T-helper 9 cell (primary cell): ENCODE data around the gene ENOX1.

ENCODE experiments used
- DNase-seq: peaks from one replicate; pipeline ENCODE4 v3.0.0-alpha.2; 2020

ENOX1 gene

DNA sequence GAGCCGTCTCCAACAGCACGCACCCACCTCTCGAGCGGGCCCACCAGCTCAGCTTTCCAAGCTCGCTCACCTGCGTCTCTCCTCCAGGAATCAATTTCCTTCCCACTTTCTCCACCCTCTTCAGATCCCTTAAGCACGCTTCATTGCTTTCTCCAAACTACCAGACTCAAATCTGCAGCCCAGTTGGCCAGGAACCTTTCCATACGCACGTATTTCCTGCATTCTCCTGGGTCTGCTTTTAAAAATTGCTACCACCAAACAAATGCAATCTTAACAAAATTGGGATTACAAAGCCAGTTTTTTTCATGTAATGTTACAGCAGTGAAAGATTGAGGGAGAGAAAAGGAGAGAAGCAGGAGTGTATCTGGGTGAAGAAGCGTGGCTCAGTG is 1.5 kb downstream of the ENOX1 start:
- DNase-seq = no peak

DNA sequence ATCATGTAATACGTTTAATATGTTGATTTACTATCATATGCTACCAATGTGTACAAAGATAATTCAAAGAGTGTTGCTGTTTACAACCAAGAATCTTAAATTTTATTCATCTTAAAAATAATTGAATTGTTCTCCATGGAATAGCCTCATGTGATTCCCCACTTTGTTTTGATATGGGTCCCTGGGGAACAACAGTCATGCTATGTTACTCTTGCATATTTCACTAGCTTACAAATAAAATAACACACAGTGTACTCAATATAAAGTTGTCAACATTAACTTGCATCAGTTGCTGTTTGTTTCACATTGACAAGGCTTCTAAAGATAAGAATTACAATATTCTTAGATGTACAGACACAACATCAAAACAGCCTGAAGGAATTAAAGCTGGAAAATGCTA is 2.3 kb downstream of the ENOX1 start:
- no peak for DNase-seq

DNA sequence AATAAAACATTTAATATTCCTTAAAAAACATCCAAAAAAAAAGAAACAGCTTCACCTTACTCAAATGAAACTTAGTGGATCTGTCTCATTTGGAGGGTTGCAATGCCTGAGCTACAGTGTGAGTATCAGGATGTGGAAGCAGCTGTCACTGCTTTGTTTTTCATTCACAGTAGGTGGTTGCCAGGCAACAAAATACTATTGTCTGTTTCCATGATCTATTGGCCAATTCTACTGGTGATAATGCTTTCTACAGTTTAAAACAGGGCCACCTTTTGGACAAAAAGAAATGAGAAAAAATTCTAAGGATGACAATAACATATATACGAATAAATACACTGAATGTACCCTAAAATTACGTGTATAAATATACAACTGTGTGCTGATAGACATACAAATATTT is 3.0 kb downstream of the ENOX1 start:
- DNase-seq = no peak

DNA sequence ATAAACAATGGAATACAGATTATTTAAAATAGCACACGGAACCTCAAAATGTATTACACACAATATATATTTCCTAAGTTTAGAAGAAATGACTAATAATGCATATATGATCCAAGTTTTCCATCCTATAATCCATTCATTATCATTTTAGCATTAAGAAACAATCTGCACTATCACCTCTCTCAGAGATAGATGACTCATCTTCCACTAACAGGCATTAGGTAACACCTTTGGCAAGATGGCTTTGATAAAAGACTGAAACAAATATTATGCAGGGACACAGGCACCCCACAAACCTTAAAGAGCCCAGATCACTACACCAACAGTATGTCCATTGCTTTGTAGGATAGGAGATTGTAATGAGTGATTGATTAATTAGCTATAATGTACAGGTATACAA is 4.1 kb downstream of the ENOX1 start:
- DNase-seq = no peak

DNA sequence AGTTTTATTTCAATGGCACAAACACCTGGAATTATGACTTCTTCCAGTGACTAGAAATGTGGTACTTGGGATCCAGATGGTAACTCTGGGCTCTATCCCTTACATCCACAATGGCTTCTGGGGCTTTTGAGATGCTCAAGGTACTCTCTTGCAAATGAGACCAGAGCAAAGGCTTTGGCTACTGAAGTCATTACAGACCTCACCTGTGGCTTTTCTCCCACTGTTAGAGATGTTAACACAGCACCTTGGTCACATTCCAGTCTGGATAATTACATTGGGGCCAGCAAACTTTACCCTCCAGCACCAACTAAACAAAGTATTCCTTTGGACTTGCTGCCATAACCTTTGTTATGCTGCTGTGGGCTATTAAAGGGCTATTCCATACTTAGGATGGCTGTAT is 6.1 kb downstream of the ENOX1 start:
- no peak for DNase-seq

DNA sequence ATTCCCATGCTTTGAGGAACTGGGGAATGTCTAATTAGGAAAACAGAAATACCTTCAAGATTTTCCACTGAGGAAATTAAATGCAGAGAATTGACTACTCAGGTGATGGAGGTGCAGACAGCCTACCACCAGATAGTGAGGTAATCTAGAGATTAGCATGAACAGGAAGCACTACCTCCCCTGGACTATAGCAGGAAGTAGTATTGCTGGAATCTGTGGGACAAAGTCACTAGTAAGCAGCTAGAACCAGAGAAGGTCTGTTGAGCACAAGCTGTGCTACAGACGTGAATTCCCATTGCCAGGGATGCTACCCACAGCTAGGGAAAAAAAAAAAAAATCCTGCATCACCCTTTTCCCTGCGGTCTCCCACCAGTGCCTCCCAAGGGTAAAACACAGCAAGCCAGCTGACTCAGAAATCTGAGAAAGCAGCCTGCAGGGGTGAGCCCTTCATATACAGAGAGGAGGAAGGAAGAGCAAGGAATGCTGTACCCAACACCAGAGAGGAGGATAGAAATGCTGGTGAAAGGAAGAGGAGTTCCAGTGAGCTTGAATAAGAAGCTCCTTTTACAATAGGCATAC is 10.2 kb downstream of the ENOX1 start:
- DNase-seq = no peak

DNA sequence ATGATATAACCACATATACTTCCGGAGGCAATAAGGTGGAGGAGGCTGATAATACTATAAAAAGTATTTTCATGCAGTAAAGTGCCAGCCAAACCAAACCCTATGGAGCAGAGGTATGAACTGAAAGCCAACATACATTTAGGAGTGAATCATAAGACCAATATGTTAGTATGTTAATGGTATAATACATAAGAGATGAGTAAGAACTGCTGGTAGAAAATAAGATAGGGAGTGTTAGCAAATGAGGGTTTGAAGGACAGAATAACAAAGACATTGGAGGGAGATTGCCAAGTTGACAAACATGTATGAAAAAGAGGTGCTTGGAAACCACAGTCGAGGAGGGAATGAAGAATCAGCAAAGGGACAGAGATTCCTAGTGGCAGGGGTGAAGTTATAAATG is 10.8 kb downstream of the ENOX1 start:
- DNase-seq = no peak

DNA sequence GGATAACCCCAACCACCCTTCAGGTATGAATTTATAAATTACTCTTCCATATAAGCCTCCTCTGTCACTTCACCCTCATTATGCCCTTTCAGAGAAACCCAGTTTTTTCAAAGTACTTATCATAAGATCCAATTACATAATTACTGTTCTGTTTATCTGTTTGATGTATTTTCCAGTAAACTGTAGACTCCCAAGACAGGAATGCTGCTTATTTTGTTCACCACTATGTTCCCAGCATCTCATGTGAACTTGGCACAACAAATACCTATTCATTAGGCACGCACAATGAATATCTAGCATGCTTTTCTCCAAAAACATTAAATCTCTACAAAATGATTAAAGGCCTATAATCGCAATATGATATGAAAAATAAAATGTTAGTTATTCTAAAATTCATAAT is 13.2 kb downstream of the ENOX1 start:
- DNase-seq = no peak

DNA sequence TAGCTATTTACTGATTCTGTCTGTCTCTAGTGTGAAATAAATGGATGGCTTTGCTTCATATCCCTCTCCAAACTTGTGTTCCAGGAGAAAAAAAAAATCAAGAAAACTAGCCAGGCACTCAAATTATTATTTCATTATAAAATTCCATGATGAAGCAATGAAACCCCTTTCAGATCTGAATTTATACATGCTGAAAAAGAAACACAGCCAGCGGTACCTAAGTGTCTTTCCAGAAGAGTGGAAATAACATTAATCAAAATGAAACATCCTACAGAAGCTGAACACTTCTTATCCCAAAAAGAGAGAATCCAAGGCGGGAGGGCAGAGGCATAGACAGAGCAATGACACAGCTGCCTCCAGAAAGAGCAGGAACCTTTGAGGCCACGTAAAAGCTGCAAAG is 15.9 kb downstream of the ENOX1 start:
- DNase-seq = no peak

DNA sequence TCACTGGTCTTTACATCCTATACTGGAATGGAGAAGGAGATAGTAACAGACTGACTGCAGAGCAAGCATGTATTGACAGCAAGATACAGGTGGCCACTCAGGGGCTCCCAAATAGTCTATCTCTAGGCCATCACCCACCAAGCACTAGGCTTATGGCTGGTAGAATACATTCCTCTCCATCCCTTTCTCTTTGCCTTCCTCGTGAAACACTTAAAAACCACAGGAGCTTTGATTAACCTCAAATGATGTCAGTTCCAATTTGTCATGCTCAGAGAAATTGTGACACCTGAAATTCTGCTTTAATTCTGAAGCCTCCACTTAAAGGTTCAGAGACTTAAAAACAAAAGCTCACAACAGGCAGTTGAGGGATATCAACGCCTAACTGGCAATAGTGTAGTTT is 17.2 kb downstream of the ENOX1 start:
- no peak for DNase-seq

DNA sequence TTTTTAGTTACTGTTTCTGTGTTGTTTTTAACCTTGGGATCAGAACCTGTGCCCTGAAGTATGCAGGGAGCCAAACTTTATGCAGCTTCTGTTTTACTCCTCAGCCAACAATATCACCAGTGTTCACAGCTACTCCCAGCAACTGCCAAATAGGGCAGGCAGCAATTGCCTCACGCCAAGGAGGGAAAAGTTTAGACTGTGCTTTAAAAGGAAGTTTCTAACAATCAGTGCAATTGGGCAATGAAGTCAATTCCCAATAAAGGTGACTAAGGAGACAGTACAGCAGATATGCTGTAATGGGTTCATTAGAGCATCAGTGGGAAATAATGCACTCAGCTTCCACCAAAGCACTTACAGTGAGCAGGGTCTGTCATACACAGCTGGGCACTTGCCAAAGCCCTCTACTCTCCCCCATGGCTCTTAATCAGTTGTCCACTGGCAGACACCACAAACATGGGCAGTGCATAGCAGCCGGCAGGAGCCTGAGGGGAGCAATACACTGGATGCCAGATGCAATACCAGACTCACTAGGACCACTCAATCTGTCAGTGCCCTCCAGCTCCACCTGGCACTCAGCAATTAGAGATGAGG is 19.3 kb downstream of the ENOX1 start:
- no peak for DNase-seq

DNA sequence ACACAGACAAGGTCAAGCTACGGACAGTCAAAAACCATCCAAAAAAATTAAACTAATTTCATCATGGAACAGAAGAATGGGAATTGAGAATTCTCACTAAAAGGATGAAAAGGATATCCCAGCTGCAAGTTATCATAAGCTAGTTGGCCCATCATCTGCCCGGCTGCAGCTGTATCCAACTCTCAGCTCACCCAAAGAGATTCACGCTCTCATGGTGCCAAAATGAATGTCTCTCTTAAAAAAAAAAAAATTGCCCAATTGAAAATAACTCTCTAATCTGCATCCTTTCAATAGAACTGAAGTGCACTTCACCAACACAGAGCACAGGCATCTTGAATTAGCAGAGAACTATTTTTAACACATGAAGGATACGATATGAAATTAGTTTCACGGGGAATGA is 20.0 kb downstream of the ENOX1 start:
- DNase-seq = no peak

DNA sequence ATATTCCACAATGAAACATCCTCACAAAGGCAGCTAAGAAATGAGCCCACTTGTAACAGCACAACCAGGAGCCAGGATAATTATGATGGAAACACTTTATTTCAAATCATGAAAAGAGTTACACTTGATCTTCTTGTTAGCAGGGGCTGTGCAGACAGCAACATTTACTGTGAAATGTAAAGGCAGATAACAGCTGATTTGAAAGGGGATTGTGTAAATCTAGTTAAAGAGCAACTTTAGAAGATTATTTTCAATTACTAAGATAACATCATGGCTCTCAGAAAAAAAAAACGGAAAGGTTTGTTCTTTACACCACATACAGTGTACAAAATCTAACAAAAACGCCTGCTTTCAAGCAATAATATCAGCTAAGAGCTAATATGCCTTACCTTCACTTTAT is 22.4 kb downstream of the ENOX1 start:
- no peak for DNase-seq

DNA sequence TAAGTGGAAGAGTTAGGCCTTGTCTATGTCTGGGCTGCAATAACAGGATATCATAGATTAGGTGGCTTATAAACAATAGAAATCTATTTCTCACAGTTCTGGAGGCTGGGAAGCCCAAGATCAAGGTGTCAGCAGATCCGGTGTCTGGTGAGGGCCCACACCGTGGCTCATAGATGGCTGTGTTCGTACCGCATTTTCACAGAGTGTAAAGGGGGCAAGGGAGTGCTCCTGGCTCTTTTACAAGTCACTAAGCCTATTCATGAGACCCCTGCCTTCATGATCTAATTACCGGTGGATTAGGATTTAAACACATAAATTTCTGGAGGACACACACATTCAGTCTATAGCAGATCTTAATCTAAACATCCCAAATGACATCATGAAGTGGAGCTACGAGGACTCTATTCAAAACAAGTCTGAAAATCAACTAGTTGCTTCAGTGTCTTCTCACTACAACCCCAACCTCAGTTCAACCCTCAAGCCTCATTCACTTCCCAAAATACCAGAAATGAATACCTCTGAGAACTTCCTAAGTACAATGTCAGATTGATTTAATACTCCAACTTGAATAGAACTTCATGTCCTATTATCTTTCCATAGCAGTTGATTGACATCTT is 23.5 kb downstream of the ENOX1 start:
- no peak for DNase-seq

DNA sequence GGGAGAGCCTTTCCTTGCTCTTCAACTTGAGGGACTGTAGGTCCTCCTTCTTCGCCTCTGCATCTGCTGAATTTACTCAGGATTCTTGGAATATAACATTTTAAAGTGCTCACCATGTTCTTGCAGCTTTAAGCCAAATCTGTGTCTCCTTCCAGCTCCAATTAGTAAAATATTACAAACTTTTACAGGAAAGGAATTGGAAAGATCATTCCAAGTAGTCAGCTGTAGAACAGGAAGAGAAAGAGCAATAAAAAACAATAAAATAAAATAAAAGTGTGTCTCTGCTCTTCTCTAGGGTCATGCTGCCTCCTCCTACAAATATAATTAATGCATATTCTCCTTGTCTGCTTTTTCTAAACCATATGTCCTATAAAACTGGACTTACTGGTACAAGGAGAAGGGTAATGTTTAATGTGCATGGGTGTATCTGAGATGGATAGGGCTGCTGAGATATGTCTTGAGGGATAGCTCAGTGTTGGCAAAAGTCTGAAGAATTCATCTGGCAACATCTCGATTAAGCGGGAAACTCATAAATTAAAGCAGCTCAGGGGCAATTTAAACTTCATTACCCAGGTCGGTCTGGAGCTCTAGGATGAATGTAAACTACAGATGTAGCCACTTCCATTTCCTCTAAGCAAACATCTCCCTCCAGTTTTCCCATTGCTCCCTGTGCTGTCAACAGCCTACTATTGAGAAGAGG is 25.0 kb downstream of the ENOX1 start:
- no peak for DNase-seq

DNA sequence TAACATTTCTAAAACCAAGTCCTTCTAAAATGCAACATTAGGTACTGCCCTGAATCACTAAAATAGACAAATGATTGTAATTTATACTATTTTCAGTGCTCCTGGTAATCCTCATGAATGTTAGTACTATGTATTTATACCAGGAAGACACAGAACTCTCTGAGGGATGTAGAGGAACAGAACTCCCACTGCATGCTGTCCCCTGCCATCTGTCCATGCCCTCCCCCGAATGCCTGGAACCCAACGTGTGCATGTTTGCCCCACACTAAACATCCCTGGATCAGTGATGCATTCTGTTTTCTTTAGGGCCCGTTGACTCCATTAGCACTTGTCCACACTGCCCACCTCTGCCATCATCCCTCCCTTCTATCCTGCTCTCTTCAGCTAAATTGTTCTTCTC is 26.5 kb downstream of the ENOX1 start:
- no peak for DNase-seq

DNA sequence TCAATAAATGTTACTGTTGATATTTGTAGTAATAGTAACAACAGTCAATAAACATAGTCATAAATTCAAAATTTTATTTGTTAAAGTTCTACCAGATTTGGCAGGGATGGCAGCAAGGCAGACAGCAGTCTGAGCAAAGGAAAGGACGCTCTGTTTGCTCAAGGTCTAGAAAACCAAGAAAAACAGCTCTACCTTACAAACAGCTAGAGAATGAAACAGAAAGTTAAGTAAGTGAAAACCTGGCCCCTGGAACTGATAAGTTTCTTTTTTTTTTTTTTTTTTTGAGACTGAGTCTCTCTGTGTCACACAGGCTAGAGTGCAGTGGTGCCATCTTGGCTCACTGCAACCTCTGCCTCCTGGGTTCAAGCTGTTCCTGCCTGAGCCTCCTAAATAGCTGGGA is 27.9 kb downstream of the ENOX1 start:
- no peak for DNase-seq

DNA sequence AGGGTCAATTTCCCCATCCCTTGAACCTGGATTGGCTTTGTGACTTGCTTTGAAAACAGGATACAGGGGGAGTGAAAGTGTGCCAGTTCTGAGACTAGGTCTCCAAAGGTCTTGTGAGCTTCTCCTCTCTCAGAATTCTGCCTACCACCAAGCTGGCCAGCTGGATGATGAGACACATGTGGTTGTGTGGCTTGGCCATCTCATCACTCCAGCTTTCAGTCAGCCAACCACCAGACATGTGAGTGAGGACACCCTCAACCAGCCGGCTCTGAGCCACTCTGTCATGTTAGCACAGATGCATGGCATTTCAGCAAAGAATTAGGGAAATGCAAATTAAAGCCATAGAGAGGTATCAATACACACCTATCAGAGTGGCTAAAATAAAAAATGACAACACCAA is 29.5 kb downstream of the ENOX1 start:
- no peak for DNase-seq

DNA sequence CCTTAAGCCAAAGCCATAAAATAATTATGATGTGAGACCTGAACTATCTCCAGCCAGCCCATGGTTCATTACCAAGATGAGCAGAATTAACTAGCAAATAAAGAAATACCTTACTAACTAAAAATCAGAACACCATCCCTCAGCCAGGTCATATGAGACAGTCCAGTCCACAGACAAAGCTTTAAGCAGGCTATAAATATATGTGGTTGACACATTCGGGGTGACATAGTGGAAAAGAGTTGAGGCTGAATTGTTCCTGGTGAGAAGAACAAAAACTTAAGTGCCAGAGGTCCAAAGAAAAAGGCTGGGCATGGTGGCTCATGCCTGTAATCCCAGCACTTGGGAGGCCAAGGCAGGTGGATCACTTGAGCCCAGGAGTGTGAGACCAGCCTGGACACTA is 30.9 kb downstream of the ENOX1 start:
- no peak for DNase-seq

DNA sequence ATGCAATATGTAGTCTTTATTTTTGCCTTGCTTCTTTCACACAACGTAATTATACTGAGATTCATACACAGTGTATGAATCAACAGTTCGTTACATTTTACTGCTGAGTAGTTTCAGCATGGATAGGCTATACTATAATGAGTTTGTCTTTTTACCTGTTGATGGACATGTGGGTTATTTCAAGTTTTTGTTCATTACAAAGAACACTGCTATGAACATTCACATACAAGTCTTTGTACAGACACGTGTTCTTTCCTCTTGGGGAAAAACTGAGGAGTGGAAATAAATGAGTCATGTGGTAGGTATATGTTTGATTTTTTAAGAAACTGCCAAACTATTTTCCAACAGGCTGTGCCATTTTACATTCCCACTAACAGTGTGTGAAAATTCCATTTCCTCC is 35.1 kb downstream of the ENOX1 start:
- DNase-seq = no peak

DNA sequence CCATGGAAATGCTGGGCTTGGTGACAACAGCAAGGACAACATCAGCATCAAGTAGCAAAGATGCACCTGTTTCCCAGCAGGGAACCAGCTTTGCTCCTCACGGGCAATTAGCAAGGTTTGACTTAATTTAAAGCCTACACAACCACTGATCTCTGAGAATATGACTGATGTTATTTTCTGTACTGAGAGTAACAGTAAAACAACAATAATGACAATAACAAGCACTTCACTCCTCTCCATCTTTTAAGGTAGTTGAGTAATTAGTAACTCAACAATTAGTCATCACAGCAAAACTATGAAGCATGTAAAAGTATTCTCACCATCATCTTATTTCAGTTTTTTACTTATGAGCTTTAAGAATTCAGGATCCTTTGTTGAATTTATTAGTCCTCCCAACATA is 37.3 kb downstream of the ENOX1 start:
- no peak for DNase-seq

DNA sequence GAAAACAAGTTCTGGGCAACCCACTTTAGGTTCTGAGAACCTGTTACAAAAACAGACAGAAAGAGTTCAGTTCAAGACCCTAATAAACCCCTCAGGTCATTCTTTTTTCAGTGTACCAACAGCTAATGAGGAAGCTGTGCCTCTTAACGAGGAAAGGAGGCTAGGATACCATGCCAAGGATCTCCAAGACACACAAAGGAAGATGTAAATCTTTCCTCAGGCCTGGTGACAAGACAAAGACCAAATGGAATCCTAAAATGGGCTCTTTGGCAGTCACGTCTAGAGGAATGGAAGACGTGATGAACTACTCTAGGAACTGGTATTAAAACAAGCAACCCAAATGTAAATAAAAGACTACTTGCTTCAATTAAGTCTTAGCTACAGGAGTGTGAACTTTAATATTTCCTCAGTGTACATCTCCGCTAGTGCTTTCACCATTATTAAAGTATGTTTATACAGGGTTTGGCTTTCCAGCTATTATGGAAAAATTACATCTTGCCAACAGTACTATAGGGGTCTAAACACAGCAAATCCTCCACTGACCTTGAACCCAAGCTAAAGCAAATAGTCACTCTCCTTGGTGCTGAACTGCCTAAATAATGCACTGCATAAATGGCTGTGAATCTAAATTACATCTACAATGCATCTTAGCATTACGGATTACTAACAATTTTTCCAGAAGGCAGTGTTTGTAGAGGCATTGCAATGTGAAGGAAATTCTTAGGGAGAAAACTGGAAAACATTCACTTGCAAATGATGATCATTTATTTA is 42.3 kb downstream of the ENOX1 start:
- DNase-seq = no peak

DNA sequence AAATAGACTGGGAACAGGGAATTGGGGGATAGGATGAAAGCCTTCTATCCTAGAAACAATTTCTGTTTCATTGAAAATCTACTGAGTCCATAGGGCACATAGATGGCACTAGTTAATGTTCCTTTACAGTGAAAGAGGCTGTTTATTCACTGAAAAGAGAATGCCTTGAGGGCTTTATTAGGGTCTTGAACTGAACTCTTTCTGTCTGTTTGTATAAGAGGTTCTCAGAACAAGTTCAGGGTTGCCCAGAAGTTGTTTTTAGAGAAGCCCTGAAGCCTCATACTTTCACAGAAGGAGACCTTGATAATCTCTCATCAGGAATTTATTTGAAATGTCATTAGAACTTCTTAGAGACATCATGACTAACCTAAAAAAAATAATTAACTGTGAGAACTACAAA is 43.9 kb downstream of the ENOX1 start:
- DNase-seq = no peak
